GM12878 (cell line): Measurements from ENCODE around the gene ST7. TPM values are rescaled to one million over a fixed set of nuclear protein-coding genes. Genes with fewer than 3 reads are reported as not detected.
A peak's percentile ranks its signal among the peaks of the same experiment; 100 is the strongest.

Experiments
- ASH2L ChIP-seq: fragments of 300-600, 200-600 bp; sonication (generic); IDR thresholded peaks from 2 replicates; pipeline ENCODE4 v1.6.1; 2017; ENCODE audit warnings: low read depth, mild to moderate bottlenecking, borderline replicate concordance
- ATF2 ChIP-seq: IDR thresholded peaks from 2 replicates; pipeline ENCODE4 v1.6.1; 2012; ENCODE audit warnings: low read length, inconsistent platforms
- CBFB ChIP-seq: IDR thresholded peaks from 2 replicates; pipeline ENCODE4 v1.6.1; 2016; ENCODE audit warnings: antibody characterized with exemption, low read depth
- CEBPB ChIP-seq, 2 experiments: fragments of 150-350 bp in 1 of 2; IDR thresholded peaks; 2 replicates each; pipeline ENCODE4 v1.6.1; 2012 to 2014; ENCODE audit warnings: low read depth in 2 of 2, low read length in 2 of 2, borderline replicate concordance in 1 of 2, inconsistent platforms in 1 of 2
- CREB1 ChIP-seq: IDR thresholded peaks from 2 replicates; pipeline ENCODE4 v1.6.1; 2012; ENCODE audit warnings: low read depth, mild to moderate bottlenecking, inconsistent platforms
- EED ChIP-seq: sonication (generic); IDR thresholded peaks from 2 replicates; pipeline ENCODE4 v1.6.1; 2016; ENCODE audit warnings: antibody characterized with exemption, low read depth
- EP300 ChIP-seq, 2 experiments: fragments of 150-350 bp in 1 of 2; IDR thresholded peaks; 2 replicates each; pipeline ENCODE4 v1.6.1; 2011 to 2012; ENCODE audit warnings: low read depth in 2 of 2, low read length in 2 of 2, borderline replicate concordance in 1 of 2, improper control_type of control experiment in 1 of 2, inconsistent platforms in 1 of 2; ENCODE audit not compliant: control insufficient read depth in 1 of 2
- ESRRA ChIP-seq: IDR thresholded peaks from 2 replicates; pipeline ENCODE4 v1.6.1; 2012; ENCODE audit warnings: mild to moderate bottlenecking, low read length, improper control_type of control experiment
- FOXM1 ChIP-seq: IDR thresholded peaks from 2 replicates; pipeline ENCODE4 v1.6.1; 2012; ENCODE audit warnings: low read depth, mild to moderate bottlenecking, inconsistent platforms, low read length, moderate library complexity
- HDAC2 ChIP-seq: fragments of 200-600 bp; sonication (generic); IDR thresholded peaks from 2 replicates; pipeline ENCODE4 v1.6.1; 2017
- IKZF2 ChIP-seq, 2 experiments: fragments of 450-650 bp; IDR thresholded peaks; 2 replicates each; pipeline ENCODE4 v1.6.1; 2017; ENCODE audit warnings: mild to moderate bottlenecking in 2 of 2, moderate library complexity in 2 of 2
- JUNB ChIP-seq: IDR thresholded peaks from 2 replicates; pipeline ENCODE4 v1.6.1; 2016; ENCODE audit warnings: antibody characterized with exemption, mild to moderate bottlenecking
- MTA3 ChIP-seq: IDR thresholded peaks from 2 replicates; pipeline ENCODE4 v1.6.1; 2012; ENCODE audit warnings: low read length, inconsistent platforms, borderline replicate concordance
- NFIC ChIP-seq: IDR thresholded peaks from 2 replicates; pipeline ENCODE4 v1.6.1; 2012; ENCODE audit warnings: low read depth, mild to moderate bottlenecking, inconsistent platforms, low read length, moderate library complexity
- NFYA ChIP-seq: IDR thresholded peaks from 2 replicates; pipeline ENCODE4 v1.6.1; 2011; ENCODE audit warnings: low read depth, mild to moderate bottlenecking, low read length, improper control_type of control experiment, borderline replicate concordance
- NR2C2 ChIP-seq: IDR thresholded peaks from 2 replicates; pipeline ENCODE4 v1.6.1; 2011; ENCODE audit warnings: borderline replicate concordance, low read depth; ENCODE audit not compliant: control insufficient read depth, insufficient read length
- REST ChIP-seq: IDR thresholded peaks from 2 replicates; pipeline ENCODE4 v1.6.1; 2012; ENCODE audit warnings: mild to moderate bottlenecking, low read depth, low read length
- RFX5 ChIP-seq: IDR thresholded peaks from 2 replicates; pipeline ENCODE4 v1.6.1; 2011; ENCODE audit warnings: low read depth, low read length, improper control_type of control experiment
- SIX5 ChIP-seq: IDR thresholded peaks from 2 replicates; pipeline ENCODE4 v1.6.1; 2011; ENCODE audit warnings: mild to moderate bottlenecking, low read depth, low read length, moderate library complexity; ENCODE audit not compliant: severe bottlenecking
- SMAD5 ChIP-seq: IDR thresholded peaks from 2 replicates; pipeline ENCODE4 v1.6.1; 2016; ENCODE audit warnings: antibody characterized with exemption, low read depth
- SMC3 ChIP-seq: IDR thresholded peaks from 2 replicates; pipeline ENCODE4 v1.6.1; 2011; ENCODE audit warnings: low read length, improper control_type of control experiment, borderline replicate concordance
- SREBF1 ChIP-seq: IDR thresholded peaks from 2 replicates; pipeline ENCODE4 v1.6.1; 2012; ENCODE audit warnings: mild to moderate bottlenecking, low read length
- TBL1XR1 ChIP-seq: IDR thresholded peaks from 2 replicates; pipeline ENCODE4 v1.6.1; 2012; ENCODE audit warnings: low read depth, low read length, improper control_type of control experiment
- YY1 ChIP-seq: IDR thresholded peaks from 2 replicates; pipeline ENCODE4 v1.6.1; 2011; ENCODE audit warnings: low read depth, mild to moderate bottlenecking, low read length
- ZBED1 ChIP-seq: IDR thresholded peaks from 2 replicates; pipeline ENCODE4 v1.6.1; 2016; ENCODE audit warnings: borderline replicate concordance
- polyA plus RNA-seq, 11 experiments: library from polyadenylated mRNA; depleted of rRNA in 4 of 11; unstranded in 6 of 11; stranded (reverse) in 5 of 11; fragments of >200 nt; fragmentation: Nextera tagmentation in 4 of 11; fragmentation: Illumina TruSeq in 1 of 11; extraction: Ambion mirVana in 4 of 11; extraction: Trizol in 1 of 11; gene quantifications; 1 replicate in 1 of 11; 2 replicates in 10 of 11; pipeline versions ENCODE4 v1.2.1 to v1.2.3, GENCODE V29; 2011 to 2016; ENCODE audit warnings: inconsistent platforms in 2 of 11, missing spikeins in 2 of 11, low read depth in 1 of 11
- total RNA-seq, 4 experiments: library from RNA; depleted of rRNA in 3 of 4; stranded (reverse); fragments of >200 nt in 3 of 4; fragmentation: Illumina TruSeq in 1 of 4; extraction: Trizol in 1 of 4; gene quantifications; 2 replicates each; pipeline versions ENCODE4 v1.2.1 to v1.2.3, GENCODE V29; 2013 to 2021
- TF ChIP-seq, protein P1 (sequence below), 3 experiments: IDR thresholded peaks in 2 of 3; conservative IDR thresholded peaks in 1 of 3; 2 replicates each; pipeline ENCODE4 v1.5.1; 2011; ENCODE audit warnings: low read depth in 3 of 3, low read length in 3 of 3, mild to moderate bottlenecking in 3 of 3, control low read depth in 2 of 3, moderate library complexity in 2 of 3, inconsistent platforms in 1 of 3, mixed read lengths in 1 of 3; ENCODE audit not compliant: control insufficient read depth in 2 of 3, insufficient read depth in 1 of 3; ENCODE audit errors: extremely low read depth in 1 of 3

Gene ST7
- total and polyA plus RNA-seq, 10 of the 15 experiments (the other 5 are each of a cell fraction or from before 2014, with no cell fraction given), result 27.7 to 76.4 (median 53.6) TPM

- TF ChIP-seq ESRRA (no peak), EP300 (IDR thresholded peaks at IDR 0.05; ENCODE audit: borderline replicate concordance in 1 of 2, control insufficient read depth in 1 of 2, low read depth in 2 of 2, low read length in 2 of 2) (peak in 1 of 2 experiments; percentile 13; a peak in 1 of 4 replicates), NFIC (peak; percentile 88; the same call in 1 of the 2 replicates), HDAC2 (no peak), JUNB (peak; percentile 96), ASH2L (no peak), ZBED1 (peak; percentile 42; the same call in 1 of the 2 replicates), ATF2 (peak; percentile 93), NR2C2 (no peak), SMAD5 (no peak), TBL1XR1 (no peak), CREB1 (peak; percentile 68), SREBF1 (no peak), RFX5 (no peak), CEBPB (IDR thresholded peaks at IDR 0.05; ENCODE audit: borderline replicate concordance in 1 of 2, low read depth in 2 of 2, low read length in 2 of 2) (peak in 1 of 2 experiments; percentile 61; a peak in 1 of 4 replicates), CBFB (peak; percentile 69), EED (peak; percentile 77), REST (no peak), MTA3 (no peak; the same call in 1 of the 2 replicates), IKZF2 (IDR thresholded peaks at IDR 0.05) (peak in 1 of 2 experiments; percentile 11; a peak in 1 of 4 replicates), NFYA (no peak), SMC3 (no peak), YY1 (peak; percentile 75), FOXM1 (peak; percentile 68; the same call in 1 of the 2 replicates), SIX5 (no peak)
- TF ChIP-seq, protein P1, sequence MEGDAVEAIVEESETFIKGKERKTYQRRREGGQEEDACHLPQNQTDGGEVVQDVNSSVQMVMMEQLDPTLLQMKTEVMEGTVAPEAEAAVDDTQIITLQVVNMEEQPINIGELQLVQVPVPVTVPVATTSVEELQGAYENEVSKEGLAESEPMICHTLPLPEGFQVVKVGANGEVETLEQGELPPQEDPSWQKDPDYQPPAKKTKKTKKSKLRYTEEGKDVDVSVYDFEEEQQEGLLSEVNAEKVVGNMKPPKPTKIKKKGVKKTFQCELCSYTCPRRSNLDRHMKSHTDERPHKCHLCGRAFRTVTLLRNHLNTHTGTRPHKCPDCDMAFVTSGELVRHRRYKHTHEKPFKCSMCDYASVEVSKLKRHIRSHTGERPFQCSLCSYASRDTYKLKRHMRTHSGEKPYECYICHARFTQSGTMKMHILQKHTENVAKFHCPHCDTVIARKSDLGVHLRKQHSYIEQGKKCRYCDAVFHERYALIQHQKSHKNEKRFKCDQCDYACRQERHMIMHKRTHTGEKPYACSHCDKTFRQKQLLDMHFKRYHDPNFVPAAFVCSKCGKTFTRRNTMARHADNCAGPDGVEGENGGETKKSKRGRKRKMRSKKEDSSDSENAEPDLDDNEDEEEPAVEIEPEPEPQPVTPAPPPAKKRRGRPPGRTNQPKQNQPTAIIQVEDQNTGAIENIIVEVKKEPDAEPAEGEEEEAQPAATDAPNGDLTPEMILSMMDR (IDR thresholded peaks at IDR 0.05 in 2 of 3, conservative IDR thresholded peaks at IDR 0.05 in 1 of 3; ENCODE audit: control insufficient read depth in 2 of 3, extremely low read depth in 1 of 3, insufficient read depth in 1 of 3, low read depth in 3 of 3, low read length in 3 of 3), result no peak
Measured at GRCh38 chr7:117124591-117125220, 171.4 kb downstream of the ST7 start (continued).
